ENCODE data around the gene SLC24A5. TPM values are rescaled to one million over a fixed set of nuclear protein-coding genes. Genes with fewer than 3 reads are reported as not detected.

SLC24A5 gene
- total RNA-seq, 1 donor from 2014 or later: not detected

DNA sequence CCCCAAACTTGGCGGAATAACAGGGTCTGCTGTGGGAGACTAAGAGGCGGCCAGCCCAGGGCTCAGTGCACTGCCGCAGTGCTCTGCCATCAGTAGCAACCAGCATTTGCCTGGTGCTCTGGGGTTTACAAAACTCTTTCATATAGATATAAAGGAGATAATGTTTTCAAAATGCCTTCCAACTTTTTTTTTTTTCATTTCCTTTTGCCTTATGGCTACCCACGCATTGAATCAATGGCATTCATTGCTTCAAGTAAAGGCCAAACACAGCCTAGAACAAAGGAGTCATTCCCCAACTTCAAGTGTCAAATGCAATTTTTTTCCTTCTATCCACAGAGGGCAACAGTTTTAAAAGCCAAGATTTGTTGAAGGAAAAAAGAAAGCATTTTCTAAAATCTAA, 11.6 kb upstream of the SLC24A5 start:
- intact Hi-C loops (cut with micrococcal nuclease): no loop called here
- H3K4me3 ChIP-seq: no peak overlapping the region

DNA sequence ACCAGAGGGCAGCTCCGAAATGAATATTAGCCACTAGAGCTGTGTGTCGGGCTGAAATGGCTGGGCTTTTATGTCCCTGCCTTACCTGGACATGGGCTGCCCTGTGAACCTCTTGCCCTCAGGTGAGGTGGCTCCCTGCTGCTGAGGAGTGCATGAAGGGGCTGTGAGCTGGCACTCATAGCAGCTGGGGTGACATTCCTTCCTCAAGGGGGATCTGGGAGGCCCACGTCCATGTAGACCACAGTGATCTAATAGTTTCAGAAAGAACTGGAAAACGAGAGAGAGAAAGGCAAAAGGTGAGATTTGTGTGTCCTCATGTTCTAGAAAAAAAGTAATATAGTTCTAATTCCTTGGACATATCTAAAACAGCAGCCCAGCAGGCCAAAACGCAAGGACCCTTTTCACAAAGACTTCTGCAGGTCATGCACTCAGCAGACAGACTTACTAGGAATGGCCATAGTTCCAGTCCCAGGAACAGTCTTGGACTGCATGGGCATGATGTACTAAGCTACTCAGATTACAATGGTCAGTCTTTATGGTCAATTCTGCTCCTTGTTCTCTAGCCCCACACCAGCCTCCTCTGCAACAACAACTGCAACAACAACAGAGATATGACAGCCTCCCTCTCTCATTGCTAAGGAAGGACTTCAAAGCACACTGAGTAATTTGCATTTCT, 10.8 kb upstream of the SLC24A5 start:
- intact Hi-C loops (cut with micrococcal nuclease): no loop called here

More for the DNA sequence above, 11.6 kb upstream of the SLC24A5 start:
- H3K4me1 ChIP-seq: no peaks in the 10 kb centered on the region
- no peak overlapping the region for H3K27ac ChIP-seq (replicated peaks)
- H3K36me3 ChIP-seq: no peaks in the 10 kb centered on the region
- peaks cover 48% of the 10 kb centered on the region for H3K27me3 ChIP-seq (ENCODE audit: low read depth)
- DNase-seq: no peak
- TF ChIP-seq, protein P1, sequence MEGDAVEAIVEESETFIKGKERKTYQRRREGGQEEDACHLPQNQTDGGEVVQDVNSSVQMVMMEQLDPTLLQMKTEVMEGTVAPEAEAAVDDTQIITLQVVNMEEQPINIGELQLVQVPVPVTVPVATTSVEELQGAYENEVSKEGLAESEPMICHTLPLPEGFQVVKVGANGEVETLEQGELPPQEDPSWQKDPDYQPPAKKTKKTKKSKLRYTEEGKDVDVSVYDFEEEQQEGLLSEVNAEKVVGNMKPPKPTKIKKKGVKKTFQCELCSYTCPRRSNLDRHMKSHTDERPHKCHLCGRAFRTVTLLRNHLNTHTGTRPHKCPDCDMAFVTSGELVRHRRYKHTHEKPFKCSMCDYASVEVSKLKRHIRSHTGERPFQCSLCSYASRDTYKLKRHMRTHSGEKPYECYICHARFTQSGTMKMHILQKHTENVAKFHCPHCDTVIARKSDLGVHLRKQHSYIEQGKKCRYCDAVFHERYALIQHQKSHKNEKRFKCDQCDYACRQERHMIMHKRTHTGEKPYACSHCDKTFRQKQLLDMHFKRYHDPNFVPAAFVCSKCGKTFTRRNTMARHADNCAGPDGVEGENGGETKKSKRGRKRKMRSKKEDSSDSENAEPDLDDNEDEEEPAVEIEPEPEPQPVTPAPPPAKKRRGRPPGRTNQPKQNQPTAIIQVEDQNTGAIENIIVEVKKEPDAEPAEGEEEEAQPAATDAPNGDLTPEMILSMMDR (IDR thresholded peaks at IDR 0.05; ENCODE audit: borderline replicate concordance): no peak
- no peaks in the 10 kb centered on the region for H3K9me3 ChIP-seq (replicated peaks)

DNA sequence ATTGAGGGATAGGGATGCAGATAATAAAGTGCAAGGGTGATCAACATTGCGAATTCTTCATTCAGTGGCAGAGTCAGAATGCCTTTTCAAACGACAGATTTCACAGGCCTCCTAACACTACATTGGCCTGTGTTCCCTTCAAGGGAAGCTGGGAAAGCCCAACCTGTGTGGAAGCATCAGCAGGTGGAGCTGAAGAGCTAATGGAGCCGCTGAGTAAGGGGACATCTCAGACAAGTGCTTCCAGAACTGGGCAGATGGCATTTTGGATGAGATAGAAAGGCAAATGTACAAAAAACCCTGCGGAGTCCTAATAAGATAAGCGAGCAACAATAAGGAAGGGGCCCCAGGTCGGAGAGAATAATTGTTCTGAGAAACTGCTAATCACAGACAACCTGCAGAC, 8.5 kb upstream of the SLC24A5 start:
- H3K36me3 ChIP-seq: no peaks in the 10 kb centered on the region
- no peak overlapping the region for H3K4me3 ChIP-seq
- H3K27me3 ChIP-seq (ENCODE audit: low read depth): peaks cover 25% of the 10 kb centered on the region
- TF ChIP-seq, protein P1 (IDR thresholded peaks at IDR 0.05; ENCODE audit: borderline replicate concordance): peak; percentile 59
- DNase-seq: no peak
- H3K9me3 ChIP-seq (replicated peaks): no peaks in the 10 kb centered on the region
- H3K27ac ChIP-seq (replicated peaks): no peak overlapping the region
- intact Hi-C loops (cut with micrococcal nuclease): no loop called here
- no peaks in the 10 kb centered on the region for H3K4me1 ChIP-seq

More for the DNA sequence above, 10.8 kb upstream of the SLC24A5 start:
- Histone ChIP-seq H3K9me3 (replicated peaks) (no peaks in the 10 kb centered on the region), H3K4me1 (no peaks in the 10 kb centered on the region), H3K36me3 (no peaks in the 10 kb centered on the region), H3K4me3 (no peak overlapping the region), H3K27ac (replicated peaks) (no peak overlapping the region), H3K27me3 (ENCODE audit: low read depth) (peaks cover 43% of the 10 kb centered on the region)
- DNase-seq: no peak
- TF ChIP-seq, protein P1 (IDR thresholded peaks at IDR 0.05; ENCODE audit: borderline replicate concordance): no peak

DNA sequence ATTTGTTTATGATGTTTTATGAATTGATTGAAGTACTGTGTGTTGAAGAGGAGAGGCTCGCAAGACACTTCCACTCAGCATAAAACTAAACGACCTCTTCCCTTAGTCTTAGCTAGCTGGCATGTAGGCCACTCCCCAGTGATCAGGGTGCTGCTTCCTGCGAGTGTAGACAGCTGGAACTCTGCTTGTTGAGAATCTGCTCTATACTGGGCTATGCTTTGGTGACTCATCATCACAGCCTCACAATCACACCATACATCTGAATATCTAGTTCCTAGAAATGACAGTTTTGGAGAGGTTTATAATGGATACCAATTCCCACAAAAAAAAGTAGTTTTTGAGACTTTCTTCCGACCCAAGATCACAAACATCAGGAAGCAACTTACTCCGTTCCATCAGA, 1.5 kb upstream of the SLC24A5 start:
- DNase-seq: no peak
- Histone ChIP-seq H3K27ac (replicated peaks) (no peak overlapping the region), H3K4me1 (no peaks in the 10 kb centered on the region), H3K4me3 (no peak overlapping the region), H3K27me3 (ENCODE audit: low read depth) (peaks cover 14% of the 10 kb centered on the region), H3K36me3 (no peaks in the 10 kb centered on the region), H3K9me3 (replicated peaks) (no peaks in the 10 kb centered on the region)
- TF ChIP-seq, protein P1 (IDR thresholded peaks at IDR 0.05; ENCODE audit: borderline replicate concordance): no peak
- intact Hi-C loops (cut with micrococcal nuclease): no loop called here

DNA sequence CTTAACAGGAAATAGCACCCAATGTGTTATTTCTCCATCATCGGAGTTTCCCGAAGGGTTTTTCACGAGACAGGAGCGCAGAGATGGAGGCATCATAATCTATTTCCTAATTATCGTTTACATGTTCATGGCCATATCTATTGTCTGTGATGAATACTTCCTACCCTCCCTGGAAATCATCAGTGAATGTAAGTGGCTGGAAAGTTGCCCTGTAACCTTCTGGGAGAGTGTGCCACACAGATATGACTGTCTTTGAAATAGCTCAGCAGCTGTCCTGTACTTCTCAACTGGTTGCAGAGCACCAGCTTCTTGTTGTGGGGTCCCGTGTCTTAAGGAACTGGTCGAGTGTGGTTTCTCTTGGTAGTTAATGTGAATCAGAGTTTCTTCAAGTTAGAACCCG, 1.1 kb downstream of the SLC24A5 start:
- H3K4me1 ChIP-seq: no peaks in the 10 kb centered on the region
- no peak overlapping the region for H3K27ac ChIP-seq (replicated peaks)
- intact Hi-C loops (cut with micrococcal nuclease): no loop called here
- no peak overlapping the region for H3K4me3 ChIP-seq
- TF ChIP-seq, protein P1 (IDR thresholded peaks at IDR 0.05; ENCODE audit: borderline replicate concordance): no peak
- no peaks in the 10 kb centered on the region for H3K9me3 ChIP-seq (replicated peaks)
- H3K27me3 ChIP-seq (ENCODE audit: low read depth): peaks cover 14% of the 10 kb centered on the region
- DNase-seq: no peak
- H3K36me3 ChIP-seq: no peaks in the 10 kb centered on the region

Data from left ventricle myocardium inferior (tissue), 1 donor.